BJ (cell line): ENCODE measurements around the gene CPNE1. TPM values are rescaled to one million over a fixed set of nuclear protein-coding genes. Genes with fewer than 3 reads are reported as not detected.

Experiments used
- CTCF ChIA-PET: fragments of 350-600 bp; formaldehyde crosslinking; extraction: SDS; loops from one replicate; lab custom pipeline; 2021; ENCODE audit warnings: antibody characterized with exemption, inconsistent platforms; lab: Yijun Ruan, JAX
- POLR2A ChIA-PET: fragments of 300-600 bp; sonication (Branson Sonifier 250); formaldehyde crosslinking; extraction: SDS; loops from one replicate; lab custom pipeline; 2021; ENCODE audit warnings: antibody characterized with exemption; lab: Charles Lee
- DNase-seq: peaks from one replicate; pipeline ENCODE4 v3.0.0-alpha.2; 2011; ENCODE audit warnings: low read depth
- H3K27me3 ChIP-seq: 2 replicates; pipeline ENCODE4 v1.6.0; 2011; ENCODE audit warnings: low read length; ENCODE audit not compliant: control insufficient read depth, insufficient read depth
- H3K36me3 ChIP-seq: 2 replicates; pipeline ENCODE4 v1.5.1; 2011; ENCODE audit warnings: low read length; ENCODE audit not compliant: control insufficient read depth, insufficient read depth
- H3K4me3 ChIP-seq: 2 replicates; pipeline ENCODE4 v1.5.1; 2011; ENCODE audit warnings: low read depth, mild to moderate bottlenecking, control low read depth, low read length
- CTCF ChIP-seq: IDR thresholded peaks from 2 replicates; pipeline ENCODE4 v1.5.1; 2011; ENCODE audit warnings: low read depth, mild to moderate bottlenecking, control low read depth, inconsistent platforms, low read length, moderate library complexity; ENCODE audit not compliant: insufficient read depth
- polyA plus RNA-seq: library from polyadenylated mRNA; depleted of rRNA; stranded (reverse); fragments of >200 nt; gene quantifications from 2 replicates; pipeline ENCODE4 v1.2.3, GENCODE V29; 2011

The CPNE1 gene
- polyA plus RNA-seq, 1 experiment, result 217 TPM

GRCh38 chr20:35616465-35617396 is 48.0 kb downstream of the CPNE1 start:
- H3K36me3 ChIP-seq, result peaks cover 6% of the 10 kb centered on the region
- H3K27me3 ChIP-seq, result no peaks in the 10 kb centered on the region
- DNase-seq, result peak; percentile 98
- H3K4me3 ChIP-seq, result peak overlapping the region; percentile 57
- TF ChIP-seq CTCF, result no peak
- CTCF ChIA-PET, result interaction anchor here (0.7 to 2.2 kb wide), 6 partner anchors 12 to 1026 kb away, joined by 3 to 12 read pairs (median 4); partner anchors contain the start of gene SCAND1
- POLR2A ChIA-PET, result interaction anchor here (0.9 kb wide), 1 partner anchor 125 kb away, joined by 3 read pairs; the partner anchor contains the start of gene RBM39

GRCh38 chr20:35615667-35616464 is 48.8 kb downstream of the CPNE1 start, which contains the start of gene SPAG4:
TSS of gene SPAG4 (plus strand) at chr20:35615829. CDS start at chr20:35616004, 175 bp downstream.
- ChIA-PET CTCF (interaction anchor here (2.2 kb wide), 1 partner anchor 11 kb away, joined by 12 read pairs; no protein-coding TSS in a partner anchor), POLR2A (interaction anchor here (0.6 to 0.9 kb wide), 6 partner anchors 9 to 1293 kb away, joined by 3 to 12 read pairs (median 8); partner anchors contain the start of gene RBM39)
- H3K4me3 ChIP-seq, result peak within 1 kb of the TSS; percentile 57
- H3K36me3 ChIP-seq, result peaks cover 1% of the 10 kb centered on the region; the same call in 1 of the 2 replicates
- no peak for TF ChIP-seq CTCF
- no peak for DNase-seq
- no peaks in the 10 kb centered on the region for H3K27me3 ChIP-seq

GRCh38 chr20:35611482-35611881 is 53.2 kb downstream of the CPNE1 start:
- POLR2A ChIA-PET, result no interaction called here
- DNase-seq, result no peak
- Histone ChIP-seq H3K27me3 (no peaks in the 10 kb centered on the region), H3K4me3 (no peak overlapping the region), H3K36me3 (no peaks in the 10 kb centered on the region)
- no peak for TF ChIP-seq CTCF
- CTCF ChIA-PET, result no interaction called here

GRCh38 chr20:35610833-35611427 is 53.8 kb downstream of the CPNE1 start:
- H3K36me3 ChIP-seq, result no peaks in the 10 kb centered on the region
- no peak for TF ChIP-seq CTCF
- ChIA-PET POLR2A (no interaction called here), CTCF (no interaction called here)
- H3K4me3 ChIP-seq, result no peak overlapping the region
- H3K27me3 ChIP-seq, result no peaks in the 10 kb centered on the region
- DNase-seq, result no peak
